H9 (cell line): ENCODE data around the gene SP140L. TPM values are rescaled to one million over a fixed set of nuclear protein-coding genes. Genes with fewer than 3 reads are reported as not detected.

Experiments used
- DNase-seq: peaks from one replicate; pipeline ENCODE4 v3.0.0-alpha.2; 2017
- H2AFZ ChIP-seq: one replicate; pipeline ENCODE4 v1.6.1; 2013; ENCODE audit warnings: mild to moderate bottlenecking, low read length, control low read depth, moderate library complexity
- H2AK5ac ChIP-seq: 2 replicates; pipeline ENCODE4 v1.6.1; 2013; ENCODE audit warnings: low read length, control low read depth, mixed read lengths; ENCODE audit not compliant: insufficient read length
- H2BK120ac ChIP-seq: one replicate; pipeline ENCODE4 v1.6.1; 2013; ENCODE audit warnings: low read depth, mild to moderate bottlenecking, low read length, control low read depth, inconsistent platforms; ENCODE audit not compliant: poor library complexity, severe bottlenecking
- H2BK12ac ChIP-seq: 2 replicates; pipeline ENCODE4 v1.6.1; 2013; ENCODE audit warnings: low read length, control low read depth, mixed read lengths, low read depth; ENCODE audit not compliant: insufficient read length
- H2BK15ac ChIP-seq: 2 replicates; pipeline ENCODE4 v1.6.1; 2013; ENCODE audit warnings: low read depth, low read length, control low read depth
- H2BK20ac ChIP-seq: one replicate; pipeline ENCODE4 v1.6.1; 2013; ENCODE audit warnings: low read depth, mild to moderate bottlenecking, low read length, control low read depth, inconsistent platforms; ENCODE audit not compliant: poor library complexity, severe bottlenecking
- H2BK5ac ChIP-seq: 2 replicates; pipeline ENCODE4 v1.6.1; 2013; ENCODE audit warnings: low read length, control low read depth, mixed read lengths; ENCODE audit not compliant: insufficient read length
- H3K14ac ChIP-seq: 2 replicates; pipeline ENCODE4 v1.6.1; 2013; ENCODE audit warnings: low read length, control low read depth; ENCODE audit not compliant: insufficient read depth
- H3K18ac ChIP-seq: 2 replicates; pipeline ENCODE4 v1.6.1; 2013; ENCODE audit warnings: low read depth, mild to moderate bottlenecking, mixed read lengths, low read length, control low read depth; ENCODE audit not compliant: insufficient read length
- H3K23ac ChIP-seq: 2 replicates; pipeline ENCODE4 v1.6.1; 2013; ENCODE audit warnings: low read length, control low read depth, mixed read lengths, low read depth; ENCODE audit not compliant: insufficient read length
- H3K23me2 ChIP-seq: 2 replicates; pipeline ENCODE4 v1.6.1; 2013; ENCODE audit warnings: low read depth, mild to moderate bottlenecking, mixed read lengths, low read length, control low read depth; ENCODE audit not compliant: insufficient read length, poor library complexity, severe bottlenecking
- H3K27ac ChIP-seq: 2 replicates; pipeline ENCODE4 v1.5.1; 2013; ENCODE audit warnings: low read length, control low read depth, mixed read lengths, low read depth; ENCODE audit not compliant: insufficient read length
- H3K27me3 ChIP-seq: 2 replicates; pipeline ENCODE4 v1.6.1; 2013; ENCODE audit warnings: low read length, control low read depth, inconsistent platforms; ENCODE audit not compliant: insufficient read depth
- H3K4ac ChIP-seq: 2 replicates; pipeline ENCODE4 v1.6.1; 2013; ENCODE audit warnings: low read depth, mild to moderate bottlenecking, control low read depth, inconsistent platforms, low read length, moderate library complexity
- H3K4me1 ChIP-seq: 2 replicates; pipeline ENCODE4 v1.6.1; 2013; ENCODE audit warnings: low read length, control low read depth, inconsistent platforms; ENCODE audit not compliant: insufficient read depth
- H3K4me2 ChIP-seq: 2 replicates; pipeline ENCODE4 v1.6.1; 2013; ENCODE audit warnings: low read length, control low read depth, mixed read lengths; ENCODE audit not compliant: insufficient read length, insufficient read depth
- H3K56ac ChIP-seq: 2 replicates; pipeline ENCODE4 v1.6.1; 2013; ENCODE audit warnings: low read depth, mild to moderate bottlenecking, mixed read lengths, low read length, control low read depth; ENCODE audit not compliant: insufficient read length
- H3K79me1 ChIP-seq: 2 replicates; pipeline ENCODE4 v1.6.1; 2013; ENCODE audit warnings: low read depth, mild to moderate bottlenecking, moderate library complexity, low read length, control low read depth, inconsistent platforms; ENCODE audit not compliant: insufficient read depth, poor library complexity, severe bottlenecking
- H3K79me2 ChIP-seq: 2 replicates; pipeline ENCODE4 v1.6.1; 2013; ENCODE audit warnings: low read length, control low read depth, inconsistent platforms; ENCODE audit not compliant: insufficient read depth
- H3K9ac ChIP-seq: 2 replicates; pipeline ENCODE4 v1.6.1; 2013; ENCODE audit warnings: low read length, control low read depth, mixed read lengths; ENCODE audit not compliant: insufficient read length; ENCODE audit errors: extremely low read depth
- H3K9me3 ChIP-seq: one replicate; pipeline ENCODE4 v1.6.1; 2013; ENCODE audit warnings: low read depth, low read length, inconsistent platforms; ENCODE audit not compliant: control insufficient read depth
- H3T11ph ChIP-seq: one replicate; pipeline ENCODE4 v1.6.1; 2013; ENCODE audit warnings: mild to moderate bottlenecking, low read length, control low read depth, inconsistent platforms
- H4K20me1 ChIP-seq: one replicate; pipeline ENCODE4 v1.6.1; 2013; ENCODE audit not compliant: control insufficient read depth, insufficient read length, insufficient read depth
- H4K5ac ChIP-seq: 2 replicates; pipeline ENCODE4 v1.6.1; 2013; ENCODE audit warnings: low read depth, mild to moderate bottlenecking, mixed read lengths, low read length, control low read depth; ENCODE audit not compliant: insufficient read length
- H4K8ac ChIP-seq: replicated peaks from 2 replicates; pipeline ENCODE4 v1.6.1; 2013; ENCODE audit warnings: low read length, control low read depth, mixed read lengths, low read depth; ENCODE audit not compliant: insufficient read length
- H4K91ac ChIP-seq: 2 replicates; pipeline ENCODE4 v1.6.1; 2013; ENCODE audit warnings: low read depth, mild to moderate bottlenecking, moderate library complexity, mixed read lengths, low read length, control low read depth; ENCODE audit not compliant: insufficient read length
- H3K27ac Mint-ChIP-seq, 3 experiments: 2 replicates in 2 of 3; 3 replicates in 1 of 3; pipeline ENCODE4 v1.8.0; 2020 to 2021; ENCODE audit warnings: mixed read lengths in 3 of 3, mild to moderate bottlenecking in 1 of 3, moderate library complexity in 1 of 3
- H3K27me3 Mint-ChIP-seq: 2 replicates; pipeline ENCODE4 v1.8.0; 2021; ENCODE audit warnings: low read depth, mild to moderate bottlenecking, moderate library complexity, mixed read lengths
- H3K36me3 Mint-ChIP-seq, 3 experiments: 2 replicates in 2 of 3; 3 replicates in 1 of 3; pipeline ENCODE4 v1.8.0; 2020 to 2021; ENCODE audit warnings: low read depth in 3 of 3, mixed read lengths in 3 of 3; ENCODE audit not compliant: insufficient read depth in 1 of 3
- H3K4me1 Mint-ChIP-seq, 2 experiments: 2 replicates each; pipeline ENCODE4 v1.8.0; 2020; ENCODE audit warnings: mixed read lengths in 2 of 2
- H3K4me3 Mint-ChIP-seq, 2 experiments: 2 replicates in 1 of 2; 3 replicates in 1 of 2; pipeline ENCODE4 v1.8.0; 2020 to 2021; ENCODE audit warnings: mild to moderate bottlenecking in 2 of 2, mixed read lengths in 2 of 2, moderate library complexity in 1 of 2
- H3K9me3 Mint-ChIP-seq, 2 experiments: 2 replicates in 1 of 2; 3 replicates in 1 of 2; pipeline ENCODE4 v1.8.0; 2020; ENCODE audit warnings: mild to moderate bottlenecking in 2 of 2, mixed read lengths in 2 of 2, moderate library complexity in 1 of 2
- CTCF ChIP-seq: fragments of 200-600 bp; sonication (generic); conservative IDR thresholded peaks from 3 replicates; pipeline ENCODE4 v1.8.0; 2021; ENCODE audit warnings: antibody characterized with exemption, mild to moderate bottlenecking
- WGBS: extraction: QIAGEN DNeasy Blood & Tissue Kit; methylation state at CpG from one replicate; pipeline ENCODE4 v1.1.7; 2013; ENCODE audit warnings: missing lambda C conversion rate, low lambda C conversion rate, mixed read lengths; ENCODE audit not compliant: insufficient read length; ENCODE audit errors: extremely low coverage; 5-methylcytosine and 5-hydroxymethylcytosine counted together
- total RNA-seq: library from RNA; stranded (reverse); gene quantifications from 2 replicates; pipeline ENCODE4 v1.2.1, GENCODE V29; 2021

SP140L gene
- total RNA-seq, 1 experiment from 2014 or later: 1.3 TPM

GRCh38 chr2:230358305-230358704 lies 31.3 kb downstream of the SP140L start:
- Mint-ChIP-seq H3K4me1 (no peaks in the 10 kb centered on the region; a peak in 1 of 4 replicates), H3K27me3 (no peaks in the 10 kb centered on the region), H3K9me3 (peaks cover 10% of the 10 kb centered on the region in 2 experiments), H3K4me3 (no peak overlapping the region), H3K27ac (no peak overlapping the region), H3K36me3 (peaks cover 0 to 10% (median 2%) of the 10 kb centered on the region in 3 experiments; a peak in 5 of 7 replicates)
- H2BK5ac ChIP-seq: no peak overlapping the region
- H3T11ph ChIP-seq: no peak overlapping the region
- TF ChIP-seq CTCF: no peak
- H2BK20ac ChIP-seq: no peak overlapping the region
- H4K8ac ChIP-seq: no peak overlapping the region
- WGBS: no CpG with 5 or more reads among the region's 1 CpG
- H3K9ac ChIP-seq: no peak overlapping the region
- DNase-seq: no peak
- no peak overlapping the region for H2BK120ac ChIP-seq
- H4K5ac ChIP-seq: no peak overlapping the region
- no peak overlapping the region for H4K91ac ChIP-seq
- H3K4ac ChIP-seq: no peak overlapping the region
- no peak overlapping the region for H2AK5ac ChIP-seq
- no peak overlapping the region for H3K18ac ChIP-seq
- no peaks in the 10 kb centered on the region for H3K27me3 ChIP-seq
- H2AFZ ChIP-seq: no peak overlapping the region
- H3K9me3 ChIP-seq: no peaks in the 10 kb centered on the region
- no peaks in the 10 kb centered on the region for H3K79me1 ChIP-seq
- H2BK15ac ChIP-seq: no peak overlapping the region
- no peak overlapping the region for H3K14ac ChIP-seq
- H2BK12ac ChIP-seq: no peak overlapping the region
- H3K4me2 ChIP-seq: no peak overlapping the region
- no peaks in the 10 kb centered on the region for H3K79me2 ChIP-seq
- no peaks in the 10 kb centered on the region for H3K4me1 ChIP-seq
- no peak overlapping the region for H3K56ac ChIP-seq
- H3K27ac ChIP-seq: no peak overlapping the region
- no peaks in the 10 kb centered on the region for H3K23me2 ChIP-seq
- no peak overlapping the region for H3K23ac ChIP-seq
- H4K20me1 ChIP-seq: no peaks in the 10 kb centered on the region
